Measurements from ENCODE around the gene RASGEF1B. TPM values are rescaled to one million over a fixed set of nuclear protein-coding genes. Genes with fewer than 3 reads are reported as not detected.
A peak's percentile ranks its signal among the peaks of the same experiment; 100 is the strongest.

RASGEF1B gene
- total and polyA plus RNA-seq, 9 of the 15 experiments (the other 6 are each of a cell fraction or from before 2014, with no cell fraction given), result 0.04 to 0.57 (median 0.22) TPM

DNA sequence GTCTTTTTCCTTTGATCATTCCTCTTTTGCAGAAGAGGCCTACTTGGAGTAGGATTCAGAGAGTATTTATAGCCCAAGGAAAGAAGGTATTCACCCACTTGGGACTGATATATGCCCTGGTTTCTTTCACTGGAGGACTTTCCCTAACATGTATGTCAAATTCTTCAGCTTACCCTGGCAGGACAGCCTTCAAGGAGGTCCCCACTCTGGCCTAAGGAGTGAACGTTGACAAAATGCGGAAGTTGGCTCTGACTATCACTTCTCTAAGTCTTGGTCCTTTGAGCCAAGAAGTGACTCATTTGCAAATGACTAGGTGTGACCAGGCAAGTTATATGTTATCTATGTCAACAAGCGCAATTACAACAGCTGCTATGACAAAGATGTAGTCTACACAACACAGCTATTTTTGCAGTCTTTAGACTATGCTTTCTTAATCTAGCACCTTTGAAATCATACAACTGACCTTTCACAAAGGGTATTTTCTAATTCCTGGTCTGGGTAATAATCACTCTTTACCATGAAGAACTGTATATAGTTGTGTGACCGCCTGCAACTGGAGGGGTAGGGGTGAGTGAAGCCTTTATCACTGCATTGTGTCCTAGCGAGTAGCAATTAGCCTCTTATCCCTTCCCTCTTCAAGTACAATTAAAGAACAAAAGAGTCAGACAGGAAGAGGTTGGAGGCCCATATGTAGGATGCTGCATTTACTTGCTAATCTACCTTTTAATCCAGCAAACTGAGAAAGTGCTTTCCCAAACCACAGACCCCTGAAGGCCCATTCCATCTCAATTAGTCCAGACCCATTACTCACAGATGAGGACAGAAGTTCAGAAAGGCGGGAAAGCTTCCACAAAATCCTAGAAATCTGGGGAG is 50.1 kb downstream of the RASGEF1B start (continued):
- TF ChIP-seq, protein P1, sequence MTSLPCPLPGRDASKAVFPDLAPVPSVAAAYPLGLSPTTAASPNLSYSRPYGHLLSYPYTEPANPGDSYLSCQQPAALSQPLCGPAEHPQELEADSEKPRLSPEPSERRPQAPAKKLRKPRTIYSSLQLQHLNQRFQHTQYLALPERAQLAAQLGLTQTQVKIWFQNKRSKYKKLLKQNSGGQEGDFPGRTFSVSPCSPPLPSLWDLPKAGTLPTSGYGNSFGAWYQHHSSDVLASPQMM (CRISPR knock-in tag; IDR thresholded peaks at IDR 0.05), result no peak
- TF ChIP-seq CHD1 (IDR thresholded peaks at IDR 0.05; ENCODE audit: low read length), result no peak
- no peak for TF ChIP-seq ZNF699 (CRISPR knock-in tag; IDR thresholded peaks at IDR 0.05; ENCODE audit: insufficient replicate concordance)
- no peak for TF ChIP-seq NR2C1 (IDR thresholded peaks at IDR 0.05)
- no peak; the same call in 1 of the 2 replicates for TF ChIP-seq NR2C1 (tag; IDR thresholded peaks at IDR 0.05)
- TF ChIP-seq, protein P2, sequence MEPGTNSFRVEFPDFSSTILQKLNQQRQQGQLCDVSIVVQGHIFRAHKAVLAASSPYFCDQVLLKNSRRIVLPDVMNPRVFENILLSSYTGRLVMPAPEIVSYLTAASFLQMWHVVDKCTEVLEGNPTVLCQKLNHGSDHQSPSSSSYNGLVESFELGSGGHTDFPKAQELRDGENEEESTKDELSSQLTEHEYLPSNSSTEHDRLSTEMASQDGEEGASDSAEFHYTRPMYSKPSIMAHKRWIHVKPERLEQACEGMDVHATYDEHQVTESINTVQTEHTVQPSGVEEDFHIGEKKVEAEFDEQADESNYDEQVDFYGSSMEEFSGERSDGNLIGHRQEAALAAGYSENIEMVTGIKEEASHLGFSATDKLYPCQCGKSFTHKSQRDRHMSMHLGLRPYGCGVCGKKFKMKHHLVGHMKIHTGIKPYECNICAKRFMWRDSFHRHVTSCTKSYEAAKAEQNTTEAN (CRISPR knock-in tag; IDR thresholded peaks at IDR 0.05), result no peak
- TF ChIP-seq U2AF2 (optimal IDR thresholded peaks at IDR 0.05; ENCODE audit: low read depth, low read length), result no peak
- TF ChIP-seq SP2 (IDR thresholded peaks at IDR 0.05; ENCODE audit: extremely low read depth, low read depth, low read length, poor library complexity, severe bottlenecking), result no peak
- TF ChIP-seq BACH1 (tag; IDR thresholded peaks at IDR 0.05), result peak; percentile 85
- peak in 1 of 2 experiments; percentile 92; a peak in 2 of 4 replicates for TF ChIP-seq ZNF318 (IDR thresholded peaks at IDR 0.05; ENCODE audit: borderline replicate concordance in 1 of 2, low read depth in 1 of 2)
- TF ChIP-seq TRIM24 (IDR thresholded peaks at IDR 0.05), result peak; percentile 90 to 95
- TF ChIP-seq CXXC5 (CRISPR knock-in tag; IDR thresholded peaks at IDR 0.05), result peak; percentile 61
- TF ChIP-seq RHOXF2B (CRISPR knock-in tag; conservative IDR thresholded peaks at IDR 0.05), result no peak
- TF ChIP-seq BMI1 (IDR thresholded peaks at IDR 0.05; ENCODE audit: low read length), result no peak
- peak; percentile 76 for TF ChIP-seq MEIS2 (IDR thresholded peaks at IDR 0.05; ENCODE audit: partially characterized antibody)
- no peak for TF ChIP-seq ZSCAN32 (CRISPR knock-in tag; IDR thresholded peaks at IDR 0.05)
- peak; percentile 98 for TF ChIP-seq FOXJ2 (tag; IDR thresholded peaks at IDR 0.05)
- TF ChIP-seq TCF7L2 (IDR thresholded peaks at IDR 0.05; ENCODE audit: low read depth, low read length), result no peak
- no peak for TF ChIP-seq ZZZ3 (IDR thresholded peaks at IDR 0.05)

Data from K562 (cell line).